WTC11 (cell line): Measurements from ENCODE around the gene STKLD1. TPM values are rescaled to one million over a fixed set of nuclear protein-coding genes. Genes with fewer than 3 reads are reported as not detected.

Source experiments
- ATAC-seq: fragments of 200-7000 bp; cut with Tn5 transposase; 2 replicates; pipeline ENCODE4 v1.10.0; 2021; ENCODE audit warnings: mild to moderate bottlenecking, moderate library complexity
- CTCF ChIA-PET: fragments of 300-600 bp; sonication (Branson Sonifier 250); formaldehyde crosslinking; loops from one replicate; lab custom pipeline; 2021; ENCODE audit warnings: antibody characterized with exemption; lab: Charles Lee
- POLR2A ChIA-PET: fragments of 350-600 bp; sonication (Branson Sonifier 250); formaldehyde crosslinking; loops from one replicate; lab custom pipeline; 2021; ENCODE audit warnings: antibody characterized with exemption; lab: Charles Lee
- DNase-seq: peaks from one replicate; pipeline ENCODE4 v3.0.0; 2021; ENCODE audit warnings: low spot score
- H3K27ac Mint-ChIP-seq: 2 replicates; pipeline ENCODE4 v1.8.0; 2021; ENCODE audit warnings: mixed read lengths
- H3K27me3 Mint-ChIP-seq: 2 replicates; pipeline ENCODE4 v1.8.0; 2021; ENCODE audit warnings: low read depth, mild to moderate bottlenecking, moderate library complexity, mixed read lengths
- H3K36me3 Mint-ChIP-seq: 2 replicates; pipeline ENCODE4 v1.8.0; 2021; ENCODE audit warnings: mixed read lengths
- H3K4me1 Mint-ChIP-seq: 2 replicates; pipeline ENCODE4 v1.8.0; 2022; ENCODE audit warnings: mixed read lengths
- H3K4me3 Mint-ChIP-seq: 2 replicates; pipeline ENCODE4 v1.8.0; 2021; ENCODE audit warnings: mild to moderate bottlenecking, moderate library complexity, mixed read lengths
- H3K9me3 Mint-ChIP-seq: 2 replicates; pipeline ENCODE4 v1.8.0; 2021; ENCODE audit warnings: mixed read lengths
- CBFB ChIP-seq: sonication (generic); formaldehyde crosslinking; IDR thresholded peaks from 2 replicates; pipeline ENCODE4 v1.8.1; 2022; ENCODE audit warnings: mild to moderate bottlenecking, low read depth, missing genetic modification reagents
- CREB1 ChIP-seq: sonication (generic); formaldehyde crosslinking; IDR thresholded peaks from 2 replicates; pipeline ENCODE4 v1.8.0; 2023; ENCODE audit warnings: mild to moderate bottlenecking, missing genetic modification reagents
- CTCF ChIP-seq: fragments of 200-600 bp; IDR thresholded peaks from 2 replicates; pipeline ENCODE4 v1.8.0; 2022; ENCODE audit warnings: antibody characterized with exemption
- FOXK1 ChIP-seq: sonication (generic); formaldehyde crosslinking; IDR thresholded peaks from 2 replicates; pipeline ENCODE4 v1.8.0; 2022; ENCODE audit warnings: mild to moderate bottlenecking, moderate library complexity, missing genetic modification reagents
- JAZF1 ChIP-seq: fragments of 250-450 bp; sonication (Bioruptor Pico); IDR thresholded peaks from 2 replicates; pipeline ENCODE4 v1.9.0; 2021; ENCODE audit warnings: moderate library complexity, mild to moderate bottlenecking, inconsistent platforms
- KAT7 ChIP-seq: sonication (generic); formaldehyde crosslinking; IDR thresholded peaks from 2 replicates; pipeline ENCODE4 v1.8.1; 2023; ENCODE audit warnings: missing genetic modification reagents, mild to moderate bottlenecking, borderline replicate concordance
- NFATC4 ChIP-seq: fragments of 250-450 bp; sonication (Bioruptor Pico); IDR thresholded peaks from 2 replicates; pipeline ENCODE4 v1.9.0; 2021; ENCODE audit warnings: mild to moderate bottlenecking
- NR1H2 ChIP-seq: sonication (generic); formaldehyde crosslinking; IDR thresholded peaks from 2 replicates; pipeline ENCODE4 v1.9.0; 2021; ENCODE audit warnings: mild to moderate bottlenecking, moderate library complexity, missing genetic modification reagents
- PRDM15 ChIP-seq: sonication (generic); formaldehyde crosslinking; IDR thresholded peaks from 2 replicates; pipeline ENCODE4 v1.8.0; 2022; ENCODE audit warnings: missing genetic modification reagents
- RORB ChIP-seq: fragments of 250-450 bp; sonication (Bioruptor Pico); IDR thresholded peaks from 2 replicates; pipeline ENCODE4 v1.9.0; 2021; ENCODE audit warnings: mild to moderate bottlenecking
- SMAD3 ChIP-seq: sonication (generic); formaldehyde crosslinking; IDR thresholded peaks from 2 replicates; pipeline ENCODE4 v1.8.0; 2022; ENCODE audit warnings: missing genetic modification reagents, mild to moderate bottlenecking, borderline replicate concordance
- TCF7 ChIP-seq: sonication (generic); formaldehyde crosslinking; IDR thresholded peaks from 2 replicates; pipeline ENCODE4 v1.8.0; 2022; ENCODE audit warnings: mild to moderate bottlenecking, low read depth, missing genetic modification reagents, moderate library complexity
- TEAD4 ChIP-seq: sonication (generic); formaldehyde crosslinking; IDR thresholded peaks from 2 replicates; pipeline ENCODE4 v1.8.0; 2022; ENCODE audit warnings: mild to moderate bottlenecking, missing genetic modification reagents
- ZNF138 ChIP-seq: sonication (generic); formaldehyde crosslinking; conservative IDR thresholded peaks from 2 replicates; pipeline ENCODE4 v1.8.1; 2022; ENCODE audit warnings: mild to moderate bottlenecking, moderate library complexity, missing genetic modification reagents
- ZNF396 ChIP-seq: fragments of 250-450 bp; sonication (Bioruptor Pico); IDR thresholded peaks from 2 replicates; pipeline ENCODE4 v1.8.0; 2021; ENCODE audit warnings: mild to moderate bottlenecking, moderate library complexity, borderline replicate concordance
- ZNF671 ChIP-seq: fragments of 250-450 bp; sonication (Bioruptor Pico); IDR thresholded peaks from 2 replicates; pipeline ENCODE4 v1.8.0; 2021; ENCODE audit warnings: mild to moderate bottlenecking
- total RNA-seq: library from RNA; stranded (reverse); gene quantifications from 3 replicates; pipeline ENCODE4 v1.2.3, GENCODE V29; 2021
- TF ChIP-seq, protein P1 (sequence below): sonication (generic); formaldehyde crosslinking; IDR thresholded peaks from 2 replicates; pipeline ENCODE4 v1.8.0; 2022; ENCODE audit warnings: mild to moderate bottlenecking, missing genetic modification reagents
- TF ChIP-seq, protein P2 (sequence below): sonication (generic); formaldehyde crosslinking; IDR thresholded peaks from 2 replicates; pipeline ENCODE4 v1.8.0; 2022; ENCODE audit warnings: mild to moderate bottlenecking, missing genetic modification reagents
- TF ChIP-seq, protein P3 (sequence below): sonication (generic); formaldehyde crosslinking; IDR thresholded peaks from 2 replicates; pipeline ENCODE4 v1.8.1; 2023; ENCODE audit warnings: mild to moderate bottlenecking, moderate library complexity, missing genetic modification reagents
- TF ChIP-seq, protein P4 (sequence below): sonication (generic); formaldehyde crosslinking; IDR thresholded peaks from 2 replicates; pipeline ENCODE4 v1.8.1; 2022; ENCODE audit warnings: missing genetic modification reagents, borderline replicate concordance

Gene STKLD1
- total RNA-seq, 1 experiment from 2014 or later = 0.98 TPM

GRCh38 chr9:133361507-133362092 is 14.6 kb upstream of the STKLD1 start:
- peaks cover 63% of the 10 kb centered on the region for H3K36me3 Mint-ChIP-seq
- H3K4me3 Mint-ChIP-seq = no peak overlapping the region
- no peak for DNase-seq
- TF ChIP-seq SMAD3 (CRISPR knock-in tag) (no peak), CBFB (no peak), ZNF671 (no peak), KAT7 (CRISPR knock-in tag) (no peak), CREB1 (CRISPR knock-in tag) (no peak), ZNF396 (CRISPR knock-in tag) (no peak)
- H3K9me3 Mint-ChIP-seq = no peaks in the 10 kb centered on the region
- no peaks in the 10 kb centered on the region for H3K27me3 Mint-ChIP-seq
- CTCF ChIA-PET = no interaction called here
- ATAC-seq = no peak
- H3K4me1 Mint-ChIP-seq = peaks cover 9% of the 10 kb centered on the region
- POLR2A ChIA-PET = no interaction called here
- peak overlapping the region; percentile 34 for H3K27ac Mint-ChIP-seq

DNA sequence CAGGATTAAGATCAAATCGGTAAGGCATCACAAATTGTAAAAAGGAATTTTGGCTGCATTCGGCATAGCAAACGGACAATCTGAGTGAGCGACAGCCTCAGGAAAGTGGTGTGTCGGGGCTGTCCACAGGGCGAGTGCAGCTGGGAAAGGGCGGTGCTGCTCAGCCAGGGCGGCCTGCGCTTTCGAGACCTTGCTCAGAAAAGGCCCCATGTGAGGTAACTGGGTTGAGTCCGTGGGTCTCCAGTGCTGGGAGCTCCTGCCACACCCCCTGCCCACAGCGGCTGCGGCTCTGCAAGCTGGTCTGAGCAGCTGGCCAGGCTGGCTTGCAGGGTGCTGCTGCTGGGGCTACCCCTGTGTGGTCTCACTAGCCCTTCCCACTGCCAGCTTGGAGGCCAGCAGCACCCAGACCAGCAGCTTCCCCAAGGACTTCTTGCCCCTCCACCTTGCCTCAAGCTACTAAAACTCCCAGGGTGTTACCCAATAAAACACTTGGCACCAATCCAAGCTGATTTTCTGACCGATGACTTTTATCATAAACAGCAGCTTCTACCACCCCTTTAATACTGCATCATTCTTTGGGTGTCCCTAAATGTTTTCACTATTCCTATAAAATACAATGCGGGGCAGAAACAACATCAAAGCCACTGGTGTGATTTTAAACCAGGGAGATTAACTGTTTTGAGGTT is 13.7 kb upstream of the STKLD1 start:
- no peaks in the 10 kb centered on the region for H3K27me3 Mint-ChIP-seq
- POLR2A ChIA-PET = interaction anchor here (0.6 kb wide), 1 partner anchor 122 kb away, joined by 6 read pairs; no protein-coding TSS in a partner anchor
- no peak overlapping the region for H3K4me3 Mint-ChIP-seq
- DNase-seq = no peak
- TF ChIP-seq CTCF (no peak), ZNF138 (CRISPR knock-in tag) (no peak)
- TF ChIP-seq, protein P1, sequence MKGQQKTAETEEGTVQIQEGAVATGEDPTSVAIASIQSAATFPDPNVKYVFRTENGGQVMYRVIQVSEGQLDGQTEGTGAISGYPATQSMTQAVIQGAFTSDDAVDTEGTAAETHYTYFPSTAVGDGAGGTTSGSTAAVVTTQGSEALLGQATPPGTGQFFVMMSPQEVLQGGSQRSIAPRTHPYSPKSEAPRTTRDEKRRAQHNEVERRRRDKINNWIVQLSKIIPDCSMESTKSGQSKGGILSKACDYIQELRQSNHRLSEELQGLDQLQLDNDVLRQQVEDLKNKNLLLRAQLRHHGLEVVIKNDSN (CRISPR knock-in tag) = no peak
- H3K36me3 Mint-ChIP-seq = peaks cover 63% of the 10 kb centered on the region
- no peaks in the 10 kb centered on the region for H3K9me3 Mint-ChIP-seq
- peaks cover 5% of the 10 kb centered on the region for H3K4me1 Mint-ChIP-seq
- peak overlapping the region; percentile 34 for H3K27ac Mint-ChIP-seq
- CTCF ChIA-PET = interaction anchor here (0.6 kb wide), 1 partner anchor 97 kb away, joined by 4 read pairs; the partner anchor contains the start of gene CACFD1
- no peak for ATAC-seq

DNA sequence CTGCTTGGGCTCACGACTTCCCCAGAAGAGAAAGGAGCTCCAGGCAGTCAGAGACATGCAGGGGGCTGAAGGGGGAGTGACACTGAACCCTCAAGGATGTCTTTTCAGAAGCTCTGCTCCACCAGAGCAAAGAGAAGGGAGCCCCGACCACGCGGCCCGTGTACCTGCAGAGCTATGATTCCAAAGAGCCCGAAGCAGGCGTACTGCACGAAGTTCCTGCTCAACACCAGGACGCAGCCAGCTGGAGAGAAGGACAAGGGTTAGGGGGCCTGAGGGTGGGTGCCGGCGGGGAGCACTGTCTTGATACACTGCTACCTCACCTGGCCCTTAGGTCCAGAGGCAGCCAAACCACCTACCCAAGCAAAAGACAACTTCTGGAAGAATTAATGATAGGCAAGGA is 9.7 kb upstream of the STKLD1 start:
- H3K27ac Mint-ChIP-seq = no peak overlapping the region
- ChIA-PET POLR2A (no interaction called here), CTCF (interaction anchor here (0.9 to 2.5 kb wide), 4 partner anchors 10 to 120 kb away, joined by 3 to 7 read pairs (median 4); partner anchors contain the start of genes SURF1 and SURF2)
- no peaks in the 10 kb centered on the region for H3K27me3 Mint-ChIP-seq
- H3K4me1 Mint-ChIP-seq = 0 out of 2 replicates have a peak, but pooled peaks cover under 1% of the 10 kb centered on the region
- ATAC-seq = no peak
- H3K9me3 Mint-ChIP-seq = no peaks in the 10 kb centered on the region
- no peak for DNase-seq
- H3K4me3 Mint-ChIP-seq = no peak overlapping the region
- H3K36me3 Mint-ChIP-seq = peaks cover 64% of the 10 kb centered on the region
- TF ChIP-seq, protein P2, sequence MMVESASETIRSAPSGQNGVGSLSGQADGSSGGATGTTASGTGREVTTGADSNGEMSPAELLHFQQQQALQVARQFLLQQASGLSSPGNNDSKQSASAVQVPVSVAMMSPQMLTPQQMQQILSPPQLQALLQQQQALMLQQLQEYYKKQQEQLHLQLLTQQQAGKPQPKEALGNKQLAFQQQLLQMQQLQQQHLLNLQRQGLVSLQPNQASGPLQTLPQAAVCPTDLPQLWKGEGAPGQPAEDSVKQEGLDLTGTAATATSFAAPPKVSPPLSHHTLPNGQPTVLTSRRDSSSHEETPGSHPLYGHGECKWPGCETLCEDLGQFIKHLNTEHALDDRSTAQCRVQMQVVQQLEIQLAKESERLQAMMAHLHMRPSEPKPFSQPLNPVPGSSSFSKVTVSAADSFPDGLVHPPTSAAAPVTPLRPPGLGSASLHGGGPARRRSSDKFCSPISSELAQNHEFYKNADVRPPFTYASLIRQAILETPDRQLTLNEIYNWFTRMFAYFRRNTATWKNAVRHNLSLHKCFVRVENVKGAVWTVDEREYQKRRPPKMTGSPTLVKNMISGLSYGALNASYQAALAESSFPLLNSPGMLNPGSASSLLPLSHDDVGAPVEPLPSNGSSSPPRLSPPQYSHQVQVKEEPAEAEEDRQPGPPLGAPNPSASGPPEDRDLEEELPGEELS = no peak
- TF ChIP-seq NFATC4 (CRISPR knock-in tag) (no peak), RORB (CRISPR knock-in tag) (no peak), ZNF671 (no peak), JAZF1 (CRISPR knock-in tag) (no peak), PRDM15 (CRISPR knock-in tag) (no peak), TCF7 (CRISPR knock-in tag) (no peak), NR1H2 (CRISPR knock-in tag) (no peak), TEAD4 (no peak), FOXK1 (CRISPR knock-in tag) (no peak)
- TF ChIP-seq, protein P3, sequence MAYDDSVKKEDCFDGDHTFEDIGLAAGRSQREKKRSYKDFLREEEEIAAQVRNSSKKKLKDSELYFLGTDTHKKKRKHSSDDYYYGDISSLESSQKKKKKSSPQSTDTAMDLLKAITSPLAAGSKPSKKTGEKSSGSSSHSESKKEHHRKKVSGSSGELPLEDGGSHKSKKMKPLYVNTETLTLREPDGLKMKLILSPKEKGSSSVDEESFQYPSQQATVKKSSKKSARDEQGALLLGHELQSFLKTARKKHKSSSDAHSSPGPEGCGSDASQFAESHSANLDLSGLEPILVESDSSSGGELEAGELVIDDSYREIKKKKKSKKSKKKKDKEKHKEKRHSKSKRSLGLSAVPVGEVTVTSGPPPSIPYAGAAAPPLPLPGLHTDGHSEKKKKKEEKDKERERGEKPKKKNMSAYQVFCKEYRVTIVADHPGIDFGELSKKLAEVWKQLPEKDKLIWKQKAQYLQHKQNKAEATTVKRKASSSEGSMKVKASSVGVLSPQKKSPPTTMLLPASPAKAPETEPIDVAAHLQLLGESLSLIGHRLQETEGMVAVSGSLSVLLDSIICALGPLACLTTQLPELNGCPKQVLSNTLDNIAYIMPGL (CRISPR knock-in tag) = no peak
- TF ChIP-seq, protein P4, sequence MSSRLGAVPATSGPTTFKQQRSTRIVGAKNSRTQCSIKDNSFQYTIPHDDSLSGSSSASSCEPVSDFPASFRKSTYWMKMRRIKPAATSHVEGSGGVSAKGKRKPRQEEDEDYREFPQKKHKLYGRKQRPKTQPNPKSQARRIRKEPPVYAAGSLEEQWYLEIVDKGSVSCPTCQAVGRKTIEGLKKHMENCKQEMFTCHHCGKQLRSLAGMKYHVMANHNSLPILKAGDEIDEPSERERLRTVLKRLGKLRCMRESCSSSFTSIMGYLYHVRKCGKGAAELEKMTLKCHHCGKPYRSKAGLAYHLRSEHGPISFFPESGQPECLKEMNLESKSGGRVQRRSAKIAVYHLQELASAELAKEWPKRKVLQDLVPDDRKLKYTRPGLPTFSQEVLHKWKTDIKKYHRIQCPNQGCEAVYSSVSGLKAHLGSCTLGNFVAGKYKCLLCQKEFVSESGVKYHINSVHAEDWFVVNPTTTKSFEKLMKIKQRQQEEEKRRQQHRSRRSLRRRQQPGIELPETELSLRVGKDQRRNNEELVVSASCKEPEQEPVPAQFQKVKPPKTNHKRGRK = no peak
